Suprapubic skin (tissue), 4 donors: ENCODE results near the gene HIVEP3. TPM values are rescaled to one million over a fixed set of nuclear protein-coding genes. Genes with fewer than 3 reads are reported as not detected.

Source experiments
- DNase-seq, 2 donors: peaks; one replicate each; pipeline ENCODE4 v3.0.0-alpha.2; 2019; ENCODE audit warnings: low spot score in 2 of 2
- H3K27ac ChIP-seq: fragments of 200-600 bp; sonication (generic); one replicate; pipeline ENCODE4 v1.5.1; 2019
- H3K27me3 ChIP-seq: fragments of 200-600 bp; sonication (generic); one replicate; pipeline ENCODE4 v1.5.1; 2019
- H3K36me3 ChIP-seq: fragments of 200-600 bp; sonication (generic); one replicate; pipeline ENCODE4 v1.5.1; 2019
- H3K4me1 ChIP-seq: fragments of 200-600 bp; sonication (generic); one replicate; pipeline ENCODE4 v1.5.1; 2019
- H3K4me3 ChIP-seq: fragments of 200-600 bp; sonication (generic); one replicate; pipeline ENCODE4 v1.5.1; 2019; ENCODE audit warnings: mild to moderate bottlenecking
- H3K9me3 ChIP-seq: fragments of 200-600 bp; sonication (generic); one replicate; pipeline ENCODE4 v1.5.1; 2019
- EP300 ChIP-seq: sonication (generic); formaldehyde crosslinking; IDR thresholded peaks from one replicate; pipeline ENCODE4 v1.6.1; 2017; ENCODE audit warnings: antibody characterized with exemption
- POLR2A ChIP-seq, 2 donors: fragments of 450-650 bp; IDR thresholded peaks; one replicate each; pipeline ENCODE4 v1.6.1; 2017; ENCODE audit warnings: antibody characterized with exemption in 2 of 2, mild to moderate bottlenecking in 2 of 2, moderate library complexity in 2 of 2
- POLR2AphosphoS5 ChIP-seq, 3 donors: sonication (generic); formaldehyde crosslinking; IDR thresholded peaks; one replicate each; pipeline ENCODE4 v1.6.1; 2017; ENCODE audit warnings: antibody characterized with exemption in 3 of 3
- WGBS: methylation state at CpG from one replicate; pipeline ENCODE4 v1.1.5; 2018; 5-methylcytosine and 5-hydroxymethylcytosine counted together
- total RNA-seq, 4 donors: library from RNA; depleted of rRNA; stranded (reverse); fragments of >200 nt; gene quantifications; one replicate each; pipeline ENCODE4 v1.1.0, GENCODE V29; 2016
- TF ChIP-seq, protein P1 (sequence below), 2 donors: fragments of 200-600 bp in 1 of 2; fragments of 450-650 bp in 1 of 2; sonication (generic) in 1 of 2; IDR thresholded peaks; one replicate each; pipeline ENCODE4 v1.5.1; 2016 to 2019; ENCODE audit warnings: antibody characterized with exemption in 2 of 2, mild to moderate bottlenecking in 1 of 2, moderate library complexity in 1 of 2

The HIVEP3 gene
- total RNA-seq, 4 donors from 2014 or later = 11.3 to 23.9 (median 18.3) TPM

DNA sequence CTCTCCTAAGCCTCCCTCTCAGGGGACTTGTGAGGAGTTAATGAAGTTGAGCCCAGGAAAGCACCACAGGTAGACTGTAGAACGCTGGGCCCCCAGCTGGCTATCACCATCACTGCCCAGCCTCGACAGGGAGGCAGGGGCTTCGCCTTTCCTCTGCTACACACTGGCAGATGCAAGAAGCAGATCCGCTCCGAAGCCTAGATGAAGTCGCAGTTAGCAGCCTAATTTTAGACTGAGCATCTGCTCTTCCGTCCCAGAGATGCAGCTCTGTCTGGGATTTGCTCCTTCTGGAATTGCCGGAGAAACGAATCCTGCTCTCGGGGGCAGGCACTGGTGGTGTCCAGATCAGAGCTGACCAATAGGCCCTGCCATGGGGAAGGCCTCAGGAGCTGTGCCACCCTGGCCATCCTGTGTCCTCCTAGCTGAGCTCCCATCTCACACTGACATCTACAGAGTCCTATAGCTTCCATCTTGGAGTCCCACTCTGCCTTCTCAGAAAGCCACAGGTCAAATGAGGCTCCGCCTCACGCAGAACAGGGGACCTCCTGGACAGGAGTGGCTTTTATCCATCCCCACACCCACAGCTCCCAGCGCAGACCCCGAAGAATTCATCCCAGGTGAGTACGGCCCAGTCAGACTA, 247.5 kb downstream of the HIVEP3 start:
- peaks cover 46% of the 10 kb centered on the region for H3K4me1 ChIP-seq
- no peaks in the 10 kb centered on the region for H3K9me3 ChIP-seq
- H3K27me3 ChIP-seq = no peaks in the 10 kb centered on the region
- H3K36me3 ChIP-seq = no peaks in the 10 kb centered on the region
- H3K4me3 ChIP-seq = no peak overlapping the region
- 89% methylated on average over 15 of the region's 15 CpGs for WGBS
- no peak overlapping the region for H3K27ac ChIP-seq
- no peak for DNase-seq
- TF ChIP-seq POLR2AphosphoS5 (IDR thresholded peaks at IDR 0.05) (no peak), EP300 (no peak), POLR2A (IDR thresholded peaks at IDR 0.05) (no peak)
- TF ChIP-seq, protein P1, sequence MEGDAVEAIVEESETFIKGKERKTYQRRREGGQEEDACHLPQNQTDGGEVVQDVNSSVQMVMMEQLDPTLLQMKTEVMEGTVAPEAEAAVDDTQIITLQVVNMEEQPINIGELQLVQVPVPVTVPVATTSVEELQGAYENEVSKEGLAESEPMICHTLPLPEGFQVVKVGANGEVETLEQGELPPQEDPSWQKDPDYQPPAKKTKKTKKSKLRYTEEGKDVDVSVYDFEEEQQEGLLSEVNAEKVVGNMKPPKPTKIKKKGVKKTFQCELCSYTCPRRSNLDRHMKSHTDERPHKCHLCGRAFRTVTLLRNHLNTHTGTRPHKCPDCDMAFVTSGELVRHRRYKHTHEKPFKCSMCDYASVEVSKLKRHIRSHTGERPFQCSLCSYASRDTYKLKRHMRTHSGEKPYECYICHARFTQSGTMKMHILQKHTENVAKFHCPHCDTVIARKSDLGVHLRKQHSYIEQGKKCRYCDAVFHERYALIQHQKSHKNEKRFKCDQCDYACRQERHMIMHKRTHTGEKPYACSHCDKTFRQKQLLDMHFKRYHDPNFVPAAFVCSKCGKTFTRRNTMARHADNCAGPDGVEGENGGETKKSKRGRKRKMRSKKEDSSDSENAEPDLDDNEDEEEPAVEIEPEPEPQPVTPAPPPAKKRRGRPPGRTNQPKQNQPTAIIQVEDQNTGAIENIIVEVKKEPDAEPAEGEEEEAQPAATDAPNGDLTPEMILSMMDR (IDR thresholded peaks at IDR 0.05) = no peak

DNA sequence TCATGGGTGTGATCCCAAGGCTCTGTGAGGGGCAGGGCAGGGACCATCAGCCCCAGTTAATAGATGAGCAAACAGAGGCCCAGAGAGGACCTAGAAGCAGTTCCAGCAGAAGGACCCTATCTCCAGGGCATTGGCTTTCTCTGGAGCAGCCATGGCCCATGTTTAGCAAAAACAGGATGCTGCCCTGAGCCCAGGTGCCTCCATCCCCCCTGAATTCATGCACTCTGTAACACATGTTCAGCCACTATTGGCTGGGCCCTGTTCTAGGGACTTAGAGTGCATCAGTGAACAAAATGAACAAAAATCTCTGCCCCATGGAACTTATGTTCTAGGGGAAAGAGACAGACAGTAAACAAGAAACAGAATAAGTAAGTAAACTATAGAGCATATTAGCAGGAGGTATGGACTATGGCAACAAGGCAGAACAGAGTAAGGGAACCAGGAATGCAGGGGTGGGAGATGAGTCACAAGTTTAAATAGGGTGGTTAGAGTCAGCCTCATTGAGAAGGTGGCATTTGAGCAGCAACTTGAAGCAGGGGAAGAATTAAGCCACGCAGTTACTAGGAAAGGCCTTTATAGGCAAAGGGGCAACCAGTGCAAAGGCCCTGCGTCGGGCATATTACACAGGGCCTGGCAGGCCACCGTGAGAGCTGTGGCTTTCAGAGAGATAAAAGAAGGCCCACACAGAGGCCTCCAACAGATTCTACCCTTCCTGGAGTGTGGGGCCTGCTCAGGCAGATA, 248.3 kb downstream of the HIVEP3 start:
- H3K9me3 ChIP-seq = no peaks in the 10 kb centered on the region
- 78% methylated on average over 4 of the region's 4 CpGs for WGBS
- H3K4me1 ChIP-seq = peaks cover 50% of the 10 kb centered on the region
- no peak overlapping the region for H3K4me3 ChIP-seq
- TF ChIP-seq, protein P1 (IDR thresholded peaks at IDR 0.05) = no peak
- no peak for TF ChIP-seq POLR2AphosphoS5 (IDR thresholded peaks at IDR 0.05)
- no peak for TF ChIP-seq EP300
- TF ChIP-seq POLR2A (IDR thresholded peaks at IDR 0.05) = no peak
- DNase-seq = no peak
- no peaks in the 10 kb centered on the region for H3K36me3 ChIP-seq
- H3K27me3 ChIP-seq = no peaks in the 10 kb centered on the region
- H3K27ac ChIP-seq = no peak overlapping the region

DNA sequence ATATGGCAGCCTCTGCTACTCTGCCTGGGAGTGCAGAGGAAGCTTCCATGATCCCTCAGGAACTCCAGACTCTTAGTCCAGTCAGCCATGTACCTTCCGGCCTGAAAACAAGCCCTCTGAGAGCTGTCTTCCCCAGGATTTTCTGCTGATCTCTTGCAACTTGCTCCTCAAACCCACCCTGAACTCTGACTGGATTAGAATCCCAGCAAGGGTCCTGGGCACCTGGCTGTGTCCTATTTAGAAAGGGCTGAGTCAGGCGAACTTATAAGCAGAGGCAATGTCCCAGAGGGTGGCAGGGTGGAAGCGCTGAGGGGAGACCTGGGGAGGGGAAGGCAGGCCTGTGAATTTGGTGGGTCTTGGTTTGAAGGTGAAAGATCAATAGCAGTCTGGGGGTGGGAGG, 249.8 kb downstream of the HIVEP3 start:
- DNase-seq = no peak
- no peaks in the 10 kb centered on the region for H3K9me3 ChIP-seq
- no peak for TF ChIP-seq POLR2A (IDR thresholded peaks at IDR 0.05)
- TF ChIP-seq, protein P1 (IDR thresholded peaks at IDR 0.05) = no peak
- peaks cover 57% of the 10 kb centered on the region for H3K4me1 ChIP-seq
- no peak overlapping the region for H3K27ac ChIP-seq
- WGBS = 95% methylated on average over 3 of the region's 3 CpGs
- H3K4me3 ChIP-seq = no peak overlapping the region
- no peaks in the 10 kb centered on the region for H3K27me3 ChIP-seq
- H3K36me3 ChIP-seq = no peaks in the 10 kb centered on the region

DNA sequence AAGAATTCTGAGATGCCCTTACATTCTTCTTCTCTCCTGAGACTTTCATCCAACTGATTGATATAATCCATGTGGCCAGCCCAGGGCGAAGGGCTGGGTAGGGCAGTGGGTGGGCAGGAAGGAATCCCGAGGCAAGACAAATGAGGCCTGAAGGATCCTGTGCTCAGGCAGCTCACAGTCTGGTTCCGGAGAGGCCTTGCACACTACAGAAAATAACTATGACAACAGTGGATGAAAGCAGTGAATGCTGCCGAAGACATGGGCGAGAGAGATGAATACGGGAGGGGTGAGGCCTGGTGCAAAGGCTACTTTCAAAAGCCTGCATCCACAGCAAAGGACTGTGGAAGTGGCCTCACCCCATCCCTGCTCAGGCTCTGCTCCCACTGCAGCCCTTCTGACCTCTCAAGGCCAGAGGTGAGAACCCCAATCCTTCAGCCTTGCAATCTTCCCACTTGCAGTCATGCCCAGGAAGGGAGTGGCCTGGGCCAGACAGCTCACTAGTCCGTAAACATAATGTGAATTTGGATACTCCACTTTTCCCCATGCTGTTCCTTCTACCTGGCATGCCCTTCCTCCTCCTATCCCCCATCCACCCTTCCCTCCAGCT, 250.6 kb downstream of the HIVEP3 start:
- 68% methylated on average over 7 of the region's 7 CpGs for WGBS
- H3K9me3 ChIP-seq = no peaks in the 10 kb centered on the region
- no peaks in the 10 kb centered on the region for H3K36me3 ChIP-seq
- DNase-seq = no peak
- H3K4me3 ChIP-seq = no peak overlapping the region
- H3K4me1 ChIP-seq = peaks cover 57% of the 10 kb centered on the region
- TF ChIP-seq EP300 = no peak
- TF ChIP-seq POLR2A (IDR thresholded peaks at IDR 0.05) = no peak
- no peak for TF ChIP-seq POLR2AphosphoS5 (IDR thresholded peaks at IDR 0.05)
- TF ChIP-seq, protein P1 (IDR thresholded peaks at IDR 0.05) = no peak
- H3K27ac ChIP-seq = no peak overlapping the region
- no peaks in the 10 kb centered on the region for H3K27me3 ChIP-seq

DNA sequence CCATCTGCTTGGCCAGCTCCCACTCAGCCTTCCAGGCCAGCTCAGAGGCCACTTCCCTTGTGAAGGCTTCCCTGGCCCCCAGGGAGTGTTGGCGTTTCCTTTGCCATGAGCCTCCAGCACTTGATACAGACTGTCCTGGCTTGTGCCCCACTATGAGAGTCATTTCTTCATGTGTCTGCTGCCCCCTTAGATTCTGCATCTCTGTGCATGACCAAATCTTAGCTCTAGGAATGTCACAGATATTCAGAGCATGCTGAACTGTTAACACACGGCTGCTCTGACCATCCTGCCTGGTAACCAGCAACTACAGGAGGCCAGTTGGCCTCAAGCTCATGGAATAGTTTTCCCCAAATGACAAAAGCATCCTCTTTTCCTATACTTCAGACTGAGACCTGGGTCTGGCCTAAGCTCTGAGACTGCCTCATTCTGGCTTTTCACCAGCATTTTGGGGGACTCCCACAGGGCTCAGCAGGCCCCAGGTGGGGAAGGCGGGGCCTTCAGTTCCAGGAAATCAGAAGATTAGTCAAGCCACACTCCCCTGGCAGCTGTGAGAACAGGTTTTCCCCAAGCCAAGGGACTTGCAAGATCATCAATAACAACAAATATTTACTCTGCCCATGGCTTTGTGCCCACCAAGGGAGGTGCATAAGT, 251.6 kb downstream of the HIVEP3 start:
- TF ChIP-seq, protein P1 (IDR thresholded peaks at IDR 0.05) = no peak
- TF ChIP-seq EP300 (no peak), POLR2AphosphoS5 (IDR thresholded peaks at IDR 0.05) (no peak), POLR2A (IDR thresholded peaks at IDR 0.05) (no peak)
- Histone ChIP-seq H3K36me3 (no peaks in the 10 kb centered on the region), H3K4me1 (peaks cover 56% of the 10 kb centered on the region), H3K27ac (no peak overlapping the region), H3K4me3 (no peak overlapping the region), H3K27me3 (no peaks in the 10 kb centered on the region), H3K9me3 (no peaks in the 10 kb centered on the region)
- 53% methylated on average over 3 of the region's 3 CpGs for WGBS
- DNase-seq = no peak
